Measurements from ENCODE around the gene PFN4.

PFN4 gene

DNA sequence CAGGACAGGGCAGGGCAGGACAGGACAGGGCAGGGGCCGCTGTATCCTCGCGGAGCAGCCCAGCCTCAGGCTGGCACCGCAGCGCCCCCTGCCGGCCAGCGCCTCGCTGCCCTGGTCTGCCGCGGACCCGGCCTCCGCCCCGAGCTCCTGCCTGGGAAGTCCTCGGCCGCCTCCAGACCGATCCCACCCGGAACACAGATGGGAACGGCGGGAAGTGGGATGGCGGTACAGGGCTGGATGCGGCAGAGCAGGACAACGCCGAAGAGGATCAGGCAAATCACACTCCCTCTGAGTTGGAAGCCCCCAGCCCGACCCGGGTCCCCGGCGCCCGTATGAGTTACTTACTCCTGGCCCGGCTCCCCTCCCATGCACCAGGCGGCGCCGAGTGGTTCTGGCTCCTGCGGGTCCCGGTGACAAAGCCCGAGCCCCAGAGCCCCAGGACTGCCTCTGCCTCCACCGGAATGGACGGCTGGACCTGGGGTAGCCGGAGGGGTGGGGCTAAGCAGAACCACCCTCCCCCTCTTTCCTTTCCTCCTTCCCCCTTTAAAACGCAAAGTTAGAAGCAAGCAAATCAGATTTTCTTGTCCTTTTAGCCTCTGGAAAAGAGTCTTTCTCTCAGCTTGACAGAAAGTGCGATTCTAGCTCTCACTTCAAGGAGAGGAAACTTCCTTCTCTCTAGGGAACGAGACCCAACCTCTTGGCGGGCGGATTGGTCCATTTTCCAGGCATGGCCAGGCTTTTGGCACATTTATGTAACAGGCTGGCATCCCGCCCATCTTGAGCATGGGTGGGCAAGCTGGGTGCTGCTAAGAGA lies 38.5 kb downstream of the PFN4 start, which contains the start of gene TP53I3:
TSS of gene TP53I3 (minus strand) at position 449 of the 814 bp plus-strand sequence. CDS start 508 bp downstream, outside the sequence.
- peaks cover 18% of the 10 kb centered on the region; the same call in 1 of the 2 replicates for H3F3A ChIP-seq (ENCODE audit: insufficient read depth, low read length)
- TF ChIP-seq CTCF (IDR thresholded peaks at IDR 0.05; ENCODE audit: low read length) = peak; percentile 87
- TF ChIP-seq EZH2 (optimal IDR thresholded peaks at IDR 0.05; ENCODE audit: low read depth, low read length) = no peak
- peak within 1 kb of the TSS; percentile 69 for H3K9ac ChIP-seq (ENCODE audit: low read length)
- no peaks in the 10 kb centered on the region for H4K20me1 ChIP-seq (ENCODE audit: insufficient read depth, low read length)
- no peaks in the 10 kb centered on the region for H3K27me3 ChIP-seq (replicated peaks; ENCODE audit: insufficient read depth, low read length)
- H3K4me3 ChIP-seq (ENCODE audit: low read length) = peak within 1 kb of the TSS; percentile 89
- H3K9me3 ChIP-seq (replicated peaks; ENCODE audit: insufficient read depth, low read length) = no peaks in the 10 kb centered on the region
- DNase-seq = peak; percentile 82
- H3K79me2 ChIP-seq (ENCODE audit: low read length) = no peaks in the 10 kb centered on the region
- peak within 1 kb of the TSS; percentile 81 for H3K4me2 ChIP-seq (ENCODE audit: low read depth, low read length)
- H3K27ac ChIP-seq (ENCODE audit: low read length) = peak within 1 kb of the TSS; percentile 70; the same call in 1 of the 2 replicates
- peaks cover 9% of the 10 kb centered on the region; the same call in 1 of the 2 replicates for H3K4me1 ChIP-seq (ENCODE audit: low read length)
- no peaks in the 10 kb centered on the region for H3K36me3 ChIP-seq (replicated peaks; ENCODE audit: insufficient read depth, low read length)
- H3K9me2 ChIP-seq (replicated peaks; ENCODE audit: insufficient read depth, low read length) = no peaks in the 10 kb centered on the region
- H2AFZ ChIP-seq (ENCODE audit: low read length) = peak within 1 kb of the TSS; percentile 95

GRCh38 chr2:24083567-24084385 lies 39.4 kb downstream of the PFN4 start:
- Histone ChIP-seq H3K36me3 (replicated peaks; ENCODE audit: insufficient read depth, low read length) (no peaks in the 10 kb centered on the region), H4K20me1 (ENCODE audit: insufficient read depth, low read length) (no peaks in the 10 kb centered on the region), H2AFZ (ENCODE audit: low read length) (peak overlapping the region; percentile 95), H3K9me3 (replicated peaks; ENCODE audit: insufficient read depth, low read length) (no peaks in the 10 kb centered on the region), H3K9ac (ENCODE audit: low read length) (peak overlapping the region; percentile 69), H3K9me2 (replicated peaks; ENCODE audit: insufficient read depth, low read length) (no peaks in the 10 kb centered on the region), H3K79me2 (ENCODE audit: low read length) (no peaks in the 10 kb centered on the region), H3K4me2 (ENCODE audit: low read depth, low read length) (peak overlapping the region; percentile 81), H3K4me1 (ENCODE audit: low read length) (peaks cover 9% of the 10 kb centered on the region; the same call in 1 of the 2 replicates), H3K27ac (ENCODE audit: low read length) (peak overlapping the region; percentile 70; the same call in 1 of the 2 replicates), H3F3A (ENCODE audit: insufficient read depth, low read length) (peaks cover 18% of the 10 kb centered on the region; the same call in 1 of the 2 replicates), H3K27me3 (replicated peaks; ENCODE audit: insufficient read depth, low read length) (no peaks in the 10 kb centered on the region), H3K4me3 (ENCODE audit: low read length) (peak overlapping the region; percentile 89)
- DNase-seq = peak; percentile 90
- TF ChIP-seq EZH2phosphoT487 (IDR thresholded peaks at IDR 0.05; ENCODE audit: low read length) (no peak), EZH2 (optimal IDR thresholded peaks at IDR 0.05; ENCODE audit: low read depth, low read length) (no peak), CTCF (IDR thresholded peaks at IDR 0.05; ENCODE audit: low read length) (no peak)

DNA sequence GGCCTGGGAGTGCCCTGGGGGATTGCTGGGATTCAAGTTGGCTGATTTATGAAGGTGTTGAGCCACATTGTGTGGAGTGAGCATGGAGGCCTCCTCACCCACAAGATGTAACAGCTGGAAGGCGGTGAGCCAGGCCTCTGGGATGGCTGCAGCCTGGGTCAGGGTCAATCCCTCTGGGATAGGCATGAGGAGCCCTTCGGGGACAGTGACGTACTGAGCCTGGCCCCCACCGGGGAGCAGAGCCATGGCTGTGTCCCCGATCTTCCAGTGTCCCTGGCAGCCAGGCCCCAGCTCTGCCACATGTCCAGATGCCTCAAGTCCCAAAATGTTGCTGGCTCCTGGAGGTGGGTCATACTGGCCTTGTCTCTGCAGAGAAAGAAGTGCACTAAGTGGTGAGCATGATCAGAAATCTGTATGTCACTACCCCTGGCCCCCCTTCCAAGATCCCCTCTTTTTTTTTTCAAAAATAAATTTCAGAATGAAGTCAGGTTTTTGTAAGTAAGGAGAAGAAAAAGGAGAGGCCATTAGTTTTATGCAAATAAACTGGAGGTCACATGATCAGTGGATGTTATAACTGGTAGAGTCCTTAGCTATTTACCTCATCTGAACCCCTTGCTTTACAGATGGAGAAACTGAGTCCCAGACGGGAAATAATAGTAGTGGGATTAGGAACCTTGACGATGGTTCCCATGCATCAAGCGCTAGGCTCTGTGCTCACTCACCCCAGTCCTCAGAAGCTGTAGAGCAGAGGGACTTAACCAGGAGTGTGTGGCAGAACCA lies 40.2 kb downstream of the PFN4 start:
- Histone ChIP-seq H3K9me2 (replicated peaks; ENCODE audit: insufficient read depth, low read length) (no peaks in the 10 kb centered on the region), H3F3A (ENCODE audit: insufficient read depth, low read length) (peaks cover 18% of the 10 kb centered on the region; the same call in 1 of the 2 replicates), H3K9me3 (replicated peaks; ENCODE audit: insufficient read depth, low read length) (no peaks in the 10 kb centered on the region), H3K27me3 (replicated peaks; ENCODE audit: insufficient read depth, low read length) (no peaks in the 10 kb centered on the region), H3K79me2 (ENCODE audit: low read length) (no peaks in the 10 kb centered on the region), H3K4me3 (ENCODE audit: low read length) (peak overlapping the region; percentile 89), H3K36me3 (replicated peaks; ENCODE audit: insufficient read depth, low read length) (no peaks in the 10 kb centered on the region), H3K27ac (ENCODE audit: low read length) (peak overlapping the region; percentile 70; the same call in 1 of the 2 replicates), H3K4me2 (ENCODE audit: low read depth, low read length) (peak overlapping the region; percentile 81), H4K20me1 (ENCODE audit: insufficient read depth, low read length) (no peaks in the 10 kb centered on the region), H3K9ac (ENCODE audit: low read length) (peak overlapping the region; percentile 69; the same call in 1 of the 2 replicates), H3K4me1 (ENCODE audit: low read length) (peaks cover 9% of the 10 kb centered on the region; the same call in 1 of the 2 replicates), H2AFZ (ENCODE audit: low read length) (peak overlapping the region; percentile 95)
- DNase-seq = no peak
- no peak for TF ChIP-seq EZH2 (optimal IDR thresholded peaks at IDR 0.05; ENCODE audit: low read depth, low read length)
- TF ChIP-seq EZH2phosphoT487 (IDR thresholded peaks at IDR 0.05; ENCODE audit: low read length) = no peak
- TF ChIP-seq CTCF (IDR thresholded peaks at IDR 0.05; ENCODE audit: low read length) = no peak

All from MM.1S (cell line).